SK-N-SH (cell line): ENCODE results near the gene MRPL1.

ENCODE experiments used
- EP300 ChIP-seq, 2 experiments: IDR thresholded peaks; 2 replicates each; pipeline versions ENCODE4 v1.4.0 to v1.6.1; 2012; ENCODE audit warnings: borderline replicate concordance in 1 of 2, low read depth in 1 of 2, low read length in 1 of 2
- POLR2AphosphoS5 ChIP-seq: IDR thresholded peaks from 2 replicates; pipeline ENCODE4 v1.6.1; 2012; ENCODE audit warnings: low read depth, low read length
- RAD21 ChIP-seq: IDR thresholded peaks from 2 replicates; pipeline ENCODE4 v1.6.1; 2012; ENCODE audit warnings: mild to moderate bottlenecking, low read length
- SIN3A ChIP-seq: IDR thresholded peaks from 2 replicates; pipeline ENCODE4 v1.6.1; 2012; ENCODE audit warnings: low read depth, mild to moderate bottlenecking, low read length, moderate library complexity, borderline replicate concordance
- TAF1 ChIP-seq: IDR thresholded peaks from 2 replicates; pipeline ENCODE4 v1.6.1; 2012; ENCODE audit warnings: low read depth, mild to moderate bottlenecking, low read length, moderate library complexity, borderline replicate concordance
- TEAD4 ChIP-seq: IDR thresholded peaks from 2 replicates; pipeline ENCODE4 v1.4.0; 2012; ENCODE audit warnings: mild to moderate bottlenecking, borderline replicate concordance; ENCODE audit not compliant: insufficient read depth
- USF1 ChIP-seq: IDR thresholded peaks from 2 replicates; pipeline ENCODE4 v1.4.0; 2012; ENCODE audit warnings: low read depth, borderline replicate concordance
- ZBTB33 ChIP-seq: IDR thresholded peaks from 2 replicates; pipeline ENCODE4 v1.4.0; 2012; ENCODE audit warnings: low read depth, borderline replicate concordance
- TF ChIP-seq, protein P1 (sequence below): IDR thresholded peaks from 2 replicates; pipeline ENCODE4 v1.4.0; 2012; ENCODE audit warnings: low read depth
- TF ChIP-seq, protein P2 (sequence below): fragments of 200-600 bp; sonication (generic); IDR thresholded peaks from 2 replicates; pipeline ENCODE4 v1.6.1; 2017; ENCODE audit warnings: antibody characterized with exemption, mild to moderate bottlenecking, moderate library complexity

DNA sequence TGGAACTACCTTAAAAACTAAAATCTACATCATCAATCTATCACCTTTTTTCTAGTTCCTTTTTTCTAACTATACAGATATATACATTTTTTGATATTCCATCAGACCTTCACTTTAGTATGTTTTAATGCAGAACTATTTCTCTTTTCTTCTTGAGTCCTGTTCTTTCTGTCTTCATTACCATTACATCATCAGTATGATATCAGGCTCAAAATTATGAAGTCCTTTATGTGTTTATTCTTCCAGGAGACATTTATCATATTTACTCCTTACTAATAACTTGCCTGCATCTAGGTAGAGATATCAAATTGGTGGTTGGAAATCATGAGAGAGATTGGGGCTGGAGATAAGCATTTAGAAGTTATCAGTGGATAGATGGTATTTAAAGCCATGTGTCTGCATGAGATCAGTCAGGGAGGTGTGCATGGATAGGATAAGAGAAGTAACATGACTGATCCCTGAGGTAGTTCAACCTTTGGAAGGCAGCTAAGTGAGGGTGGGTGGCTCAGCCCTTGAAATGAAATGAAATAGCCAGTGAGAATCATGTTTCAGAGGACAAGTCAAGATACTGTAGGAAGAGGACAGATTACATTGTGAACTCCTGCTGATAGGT lies 43.1 kb downstream of the MRPL1 start:
- TF ChIP-seq ZBTB33 (no peak), TAF1 (no peak), SIN3A (no peak), TEAD4 (no peak), RAD21 (no peak), EP300 (IDR thresholded peaks at IDR 0.05; ENCODE audit: borderline replicate concordance in 1 of 2, low read depth in 1 of 2, low read length in 1 of 2) (no peak), POLR2AphosphoS5 (no peak), USF1 (no peak)
- TF ChIP-seq, protein P1, sequence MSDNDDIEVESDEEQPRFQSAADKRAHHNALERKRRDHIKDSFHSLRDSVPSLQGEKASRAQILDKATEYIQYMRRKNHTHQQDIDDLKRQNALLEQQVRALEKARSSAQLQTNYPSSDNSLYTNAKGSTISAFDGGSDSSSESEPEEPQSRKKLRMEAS: no peak
- TF ChIP-seq, protein P2, sequence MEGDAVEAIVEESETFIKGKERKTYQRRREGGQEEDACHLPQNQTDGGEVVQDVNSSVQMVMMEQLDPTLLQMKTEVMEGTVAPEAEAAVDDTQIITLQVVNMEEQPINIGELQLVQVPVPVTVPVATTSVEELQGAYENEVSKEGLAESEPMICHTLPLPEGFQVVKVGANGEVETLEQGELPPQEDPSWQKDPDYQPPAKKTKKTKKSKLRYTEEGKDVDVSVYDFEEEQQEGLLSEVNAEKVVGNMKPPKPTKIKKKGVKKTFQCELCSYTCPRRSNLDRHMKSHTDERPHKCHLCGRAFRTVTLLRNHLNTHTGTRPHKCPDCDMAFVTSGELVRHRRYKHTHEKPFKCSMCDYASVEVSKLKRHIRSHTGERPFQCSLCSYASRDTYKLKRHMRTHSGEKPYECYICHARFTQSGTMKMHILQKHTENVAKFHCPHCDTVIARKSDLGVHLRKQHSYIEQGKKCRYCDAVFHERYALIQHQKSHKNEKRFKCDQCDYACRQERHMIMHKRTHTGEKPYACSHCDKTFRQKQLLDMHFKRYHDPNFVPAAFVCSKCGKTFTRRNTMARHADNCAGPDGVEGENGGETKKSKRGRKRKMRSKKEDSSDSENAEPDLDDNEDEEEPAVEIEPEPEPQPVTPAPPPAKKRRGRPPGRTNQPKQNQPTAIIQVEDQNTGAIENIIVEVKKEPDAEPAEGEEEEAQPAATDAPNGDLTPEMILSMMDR: no peak
